AG08395 (cell line): ENCODE measurements around the gene IMMP2L.
A peak's percentile ranks its signal among the peaks of the same experiment; 100 is the strongest.

Experiments
- DNase-seq: peaks from one replicate; pipeline ENCODE4 v3.0.0; 2012; ENCODE audit warnings: mixed read lengths, low spot score

The IMMP2L gene

GRCh38 chr7:111147708-111148533 is 414.4 kb downstream of the IMMP2L start:
- no peak for DNase-seq

- DNase-seq = no peak
Observed at GRCh38 chr7:111146136-111146535, 416.2 kb downstream of the IMMP2L start.

DNA sequence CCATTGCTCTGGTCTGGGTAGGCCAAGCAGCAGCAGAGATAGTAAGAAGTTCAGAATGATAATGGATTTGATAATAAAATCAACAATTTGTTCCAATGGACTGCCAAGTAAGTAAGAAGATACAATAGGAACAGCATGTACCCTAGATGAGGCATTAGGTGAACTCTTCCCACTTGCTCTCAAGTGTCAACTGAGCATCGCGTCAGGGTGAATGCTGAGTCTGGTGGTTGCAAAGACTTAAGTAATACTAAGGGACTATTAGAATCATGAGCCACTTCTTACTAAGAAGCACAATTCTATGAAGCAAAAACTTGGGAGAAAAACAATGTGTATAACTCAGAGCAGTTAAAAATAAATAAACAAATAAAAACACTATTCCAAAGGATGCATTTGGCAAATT is 416.8 kb downstream of the IMMP2L start:
- no peak for DNase-seq

GRCh38 chr7:111140091-111140865 is 422.0 kb downstream of the IMMP2L start:
- DNase-seq = no peak

- no peak for DNase-seq
Observed at GRCh38 chr7:111138586-111138985, 423.7 kb downstream of the IMMP2L start.

GRCh38 chr7:111138193-111138569 is 424.1 kb downstream of the IMMP2L start:
- peak; percentile 26 for DNase-seq

GRCh38 chr7:111137296-111138192 is 424.7 kb downstream of the IMMP2L start:
- no peak for DNase-seq

GRCh38 chr7:111132833-111133232 is 429.5 kb downstream of the IMMP2L start:
- DNase-seq = no peak

- no peak for DNase-seq
Observed at GRCh38 chr7:111129435-111129834, 432.9 kb downstream of the IMMP2L start.

- peak; percentile 30 for DNase-seq
Observed at GRCh38 chr7:111126987-111127386, 435.3 kb downstream of the IMMP2L start.

DNA sequence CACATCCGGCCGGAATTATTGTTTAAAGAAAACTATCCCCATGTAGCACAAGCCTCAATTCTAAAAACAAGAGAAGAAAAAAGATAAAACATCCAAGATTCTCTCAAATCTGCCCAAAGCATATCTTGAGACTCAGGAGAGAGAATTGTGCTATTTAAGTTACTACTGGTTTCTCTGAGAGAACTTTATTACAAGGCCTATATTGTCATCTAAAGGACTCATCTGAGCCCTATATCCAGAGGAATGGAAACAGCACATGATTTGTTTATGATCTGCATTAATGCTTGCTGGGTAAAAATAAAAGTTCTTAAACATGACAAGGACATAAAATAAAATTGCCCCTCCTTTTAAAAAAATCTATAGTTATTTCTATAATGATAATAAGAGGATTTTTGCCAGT is 446.3 kb downstream of the IMMP2L start:
- DNase-seq = no peak

- DNase-seq = peak; percentile 20
Observed at GRCh38 chr7:111113263-111114017, 448.9 kb downstream of the IMMP2L start.

GRCh38 chr7:111112439-111112838 is 449.9 kb downstream of the IMMP2L start:
- no peak for DNase-seq

DNA sequence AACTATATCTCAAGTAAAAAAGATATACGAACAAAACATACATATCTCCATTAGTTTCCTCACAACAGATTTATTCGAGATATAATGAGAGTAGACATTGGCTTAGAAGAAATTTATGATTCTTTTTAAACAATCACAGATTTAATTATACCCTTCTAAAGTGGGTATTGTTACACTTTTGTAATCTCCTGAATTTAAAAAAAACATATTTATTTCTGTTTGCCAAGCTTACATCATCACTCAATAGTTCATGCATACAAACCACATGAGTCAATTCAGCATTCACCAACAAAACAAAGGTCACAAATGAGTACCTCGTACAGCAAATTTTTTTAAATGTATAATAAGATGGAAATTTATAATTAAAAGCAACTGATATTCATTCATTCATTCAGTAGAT is 453.8 kb downstream of the IMMP2L start:
- DNase-seq = peak; percentile 11

- DNase-seq = no peak
Observed at GRCh38 chr7:111108000-111108399, 454.3 kb downstream of the IMMP2L start.

DNA sequence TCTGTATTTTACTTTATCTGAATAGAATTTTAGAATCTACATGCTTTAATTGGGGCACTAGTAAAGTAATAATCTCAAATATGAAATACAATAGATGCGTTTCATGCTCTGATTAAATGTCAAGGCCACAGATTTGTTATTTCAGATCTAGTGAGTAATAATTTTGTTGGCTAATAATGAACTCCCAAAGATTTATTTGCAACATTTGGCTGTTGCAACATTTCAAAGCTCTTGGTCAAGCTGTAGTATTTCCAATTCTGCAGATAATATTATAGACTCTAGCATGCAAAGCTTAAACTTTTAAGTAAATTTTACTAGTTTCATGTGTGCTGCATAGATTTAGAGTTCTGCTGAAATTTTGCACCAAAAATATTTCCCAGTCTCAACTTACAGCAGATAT is 454.7 kb downstream of the IMMP2L start:
- no peak for DNase-seq

GRCh38 chr7:111105269-111105668 is 457.0 kb downstream of the IMMP2L start:
- DNase-seq = no peak

DNA sequence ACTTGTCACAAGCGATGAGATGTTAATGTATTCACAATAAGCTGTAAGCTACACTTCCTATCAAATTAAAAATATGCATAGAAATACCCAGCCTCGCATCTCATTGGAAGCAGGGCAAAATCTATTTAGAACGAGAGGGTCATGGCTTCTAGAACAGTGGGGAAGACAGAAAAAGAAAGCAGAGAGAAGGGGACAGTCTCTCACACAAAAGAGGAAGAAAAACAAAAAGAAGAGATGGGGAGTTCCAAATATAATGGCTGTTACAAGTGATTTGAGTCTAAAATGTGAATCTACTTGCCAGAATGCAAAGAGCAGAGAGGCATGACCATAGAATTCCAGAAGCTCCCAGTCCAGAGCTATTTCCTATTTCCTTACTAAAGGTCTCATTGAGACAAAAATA is 457.6 kb downstream of the IMMP2L start:
- DNase-seq = no peak

DNA sequence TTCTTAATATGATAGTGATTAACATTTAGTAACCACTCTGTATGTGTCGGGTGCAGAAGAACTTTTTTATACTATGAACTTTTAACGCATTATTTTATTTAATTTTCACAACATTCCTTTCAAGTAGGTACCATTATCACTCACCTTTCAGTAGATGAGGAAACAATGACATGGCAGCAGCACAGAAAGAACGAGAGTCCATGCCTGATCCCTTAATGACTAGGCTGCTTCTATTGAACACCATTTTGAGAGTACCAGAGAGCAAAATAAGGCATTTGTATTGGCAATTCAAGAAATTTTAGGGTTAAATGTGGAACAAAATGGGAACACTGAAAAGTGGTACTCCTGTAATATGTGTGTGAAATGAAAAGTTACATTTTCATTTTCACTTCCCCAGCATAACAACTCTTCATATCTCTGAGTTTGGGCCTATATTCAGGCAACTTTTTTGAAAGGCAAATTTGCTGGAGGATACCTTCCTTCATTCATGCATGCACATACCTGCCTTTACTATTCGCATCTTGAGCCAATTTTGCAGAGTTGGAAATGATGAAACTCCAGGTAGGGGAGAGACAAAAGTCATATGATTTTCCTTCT is 458.5 kb downstream of the IMMP2L start:
- no peak for DNase-seq

GRCh38 chr7:111103136-111103535 is 459.2 kb downstream of the IMMP2L start:
- DNase-seq = no peak
